HepG2 (cell line): ENCODE data around the gene RANBP17. TPM values are rescaled to one million over a fixed set of nuclear protein-coding genes. Genes with fewer than 3 reads are reported as not detected.

Experiments used
- ATAC-seq: fragments of 200-7000 bp; cut with Tn5 transposase; 3 replicates; pipeline ENCODE4 v1.9.1; 2020; ENCODE audit warnings: mild to moderate bottlenecking, moderate library complexity
- BruUV-seq: library from RNA; stranded (reverse); fragments of 400-500 nt; replicated peaks from 2 replicates; lab custom pipeline; 2021; lab: Mats Ljungman, UMichigan
- CTCF ChIA-PET: fragments of 300-600 bp; formaldehyde crosslinking; extraction: SDS; loops from one replicate; lab custom pipeline; 2021; ENCODE audit warnings: low total read pairs, inconsistent platforms, low intra/inter-chr PET ratio; lab: Yijun Ruan, JAX
- POLR2A ChIA-PET: fragments of 350-600 bp; sonication (Branson Sonifier 250); formaldehyde crosslinking; loops from one replicate; lab custom pipeline; 2020; ENCODE audit warnings: antibody characterized with exemption, inconsistent platforms; lab: Yijun Ruan, JAX
- DNase-seq: peaks from one replicate; pipeline ENCODE4 v3.0.0-alpha.2; 2015; ENCODE audit warnings: low spot score
- FAIRE-seq: peaks from 3 replicates; lab custom pipeline; 2011; peaks lifted over from hg19 to GRCh38; lab: Jason Lieb, UNC
- H2AFZ ChIP-seq: one replicate; pipeline ENCODE4 v1.6.1; 2011; ENCODE audit warnings: low read length, inconsistent platforms
- H3K27ac ChIP-seq: fragments of 300-600 bp; 3 replicates; pipeline ENCODE4 v1.8.0; 2011; ENCODE audit warnings: mixed run types, mild to moderate bottlenecking, mixed read lengths, low read length, inconsistent platforms; ENCODE audit not compliant: insufficient read depth; ENCODE audit errors: extremely low read length
- H3K27me3 ChIP-seq, 2 experiments: fragments of 200-600 bp in 1 of 2; 2 replicates in 1 of 2; 3 replicates in 1 of 2; pipeline versions ENCODE4 v1.6.0 to v1.8.0; 2011; ENCODE audit warnings: low read length in 2 of 2, mild to moderate bottlenecking in 2 of 2, moderate library complexity in 2 of 2, inconsistent platforms in 1 of 2; ENCODE audit not compliant: insufficient read depth in 2 of 2, control insufficient read depth in 1 of 2
- H3K36me3 ChIP-seq, 2 experiments: fragments of 200-600 bp in 1 of 2; replicated peaks in 1 of 2; 2 replicates in 1 of 2; 3 replicates in 1 of 2; pipeline versions ENCODE4 v1.5.1 to v1.8.0; 2011; ENCODE audit warnings: low read length in 2 of 2, inconsistent platforms in 1 of 2; ENCODE audit not compliant: insufficient read depth in 2 of 2, control insufficient read depth in 1 of 2
- H3K4me1 ChIP-seq: 2 replicates; pipeline ENCODE4 v1.5.1; 2012; ENCODE audit warnings: low read length, inconsistent platforms; ENCODE audit not compliant: insufficient read depth
- H3K4me2 ChIP-seq: 2 replicates; pipeline ENCODE4 v1.6.0; 2011; ENCODE audit warnings: low read depth, low read length, inconsistent platforms
- H3K4me3 ChIP-seq, 3 experiments: fragments of 200-600 bp in 1 of 3; sonication (generic), shearing (Covaris generic) in 1 of 3; replicated peaks in 1 of 3; 2 replicates each; pipeline ENCODE4 v1.5.1; 2011 to 2016; ENCODE audit warnings: low read length in 3 of 3, inconsistent platforms in 2 of 3, low read depth in 2 of 3, mild to moderate bottlenecking in 2 of 3, control low read depth in 1 of 3, mixed read lengths in 1 of 3; ENCODE audit not compliant: insufficient read depth in 1 of 3
- H3K79me2 ChIP-seq: one replicate; pipeline ENCODE4 v1.6.1; 2011; ENCODE audit warnings: low read length, inconsistent platforms; ENCODE audit not compliant: insufficient read depth
- H3K9ac ChIP-seq: 2 replicates; pipeline ENCODE4 v1.6.0; 2011; ENCODE audit warnings: mild to moderate bottlenecking, low read depth, low read length, inconsistent platforms; ENCODE audit not compliant: insufficient read depth
- H3K9me3 ChIP-seq: 2 replicates; pipeline ENCODE4 v1.5.1; 2012; ENCODE audit warnings: mild to moderate bottlenecking, low read length
- H4K20me1 ChIP-seq: 2 replicates; pipeline ENCODE4 v1.6.0; 2011; ENCODE audit warnings: inconsistent platforms, mild to moderate bottlenecking, low read length, moderate library complexity; ENCODE audit not compliant: insufficient read depth
- CTCF ChIP-seq: sonication (generic); formaldehyde crosslinking; IDR thresholded peaks from 2 replicates; pipeline ENCODE4 v1.5.0; 2020; ENCODE audit warnings: mild to moderate bottlenecking, missing genetic modification reagents, moderate library complexity
- HMG20B ChIP-seq: conservative IDR thresholded peaks from 2 replicates; pipeline ENCODE4 v1.6.1; 2016; ENCODE audit warnings: missing genetic modification reagents, missing compliant biosample characterization
- RAD21 ChIP-seq: fragments of 450-650 bp; formaldehyde crosslinking; IDR thresholded peaks from 2 replicates; pipeline ENCODE4 v1.5.0; 2020; ENCODE audit warnings: mild to moderate bottlenecking
- SKI ChIP-seq: fragments of 450-650 bp; IDR thresholded peaks from one replicate; pipeline ENCODE4 v1.6.1; 2018; ENCODE audit warnings: mild to moderate bottlenecking; ENCODE audit not compliant: partially characterized antibody
- SMC3 ChIP-seq: IDR thresholded peaks from 2 replicates; pipeline ENCODE4 v1.6.1; 2011; ENCODE audit warnings: low read length, improper control_type of control experiment
- STAG1 ChIP-seq: sonication (generic); formaldehyde crosslinking; IDR thresholded peaks from 2 replicates; pipeline ENCODE4 v1.4.0; 2020; ENCODE audit warnings: missing genetic modification reagents
- ZFP36L2 ChIP-seq: sonication (generic); formaldehyde crosslinking; IDR thresholded peaks from 2 replicates; pipeline ENCODE4 v1.4.0; 2020; ENCODE audit warnings: missing genetic modification reagents
- WGBS: methylation state at CpG from one replicate; pipeline ENCODE4 v1.1.6; 2017; ENCODE audit warnings: low lambda C conversion rate; 5-methylcytosine and 5-hydroxymethylcytosine counted together
- in situ Hi-C: cut with HindIII; loops from 2 replicates; pipeline ENCODE4 v1.10.0; 2017; ENCODE audit warnings: low pct_unique_long_range_greater_than_20kb; ENCODE audit not compliant: extremely low pct_ligation_motif_present
- intact Hi-C: fragments of 100-400 bp; cut with micrococcal nuclease; formaldehyde crosslinking; loops from one replicate; pipeline ENCODE4 v1.10.0; 2022; ENCODE audit not compliant: unreplicated experiment
- polyA plus RNA-seq, 8 experiments: library from polyadenylated mRNA; depleted of rRNA in 3 of 8; stranded (reverse) in 7 of 8; unstranded in 1 of 8; fragments of >200 nt; fragmentation: Illumina TruSeq in 4 of 8; extraction: Trizol in 4 of 8; gene quantifications; 2 replicates each; pipeline versions ENCODE4 v1.2.1 to v1.2.3, GENCODE V29; 2011 to 2016; ENCODE audit warnings: low read depth in 4 of 8, missing spikeins in 1 of 8, mixed read lengths in 1 of 8; ENCODE audit not compliant: insufficient read depth in 1 of 8
- total RNA-seq, 5 experiments: library from RNA; depleted of rRNA; stranded (reverse); fragments of >200 nt; fragmentation: Illumina TruSeq; extraction: Trizol; gene quantifications; 2 replicates each; pipeline ENCODE4 v1.2.3, GENCODE V29; 2016; ENCODE audit warnings: low read depth in 1 of 5
- TF ChIP-seq, protein P1 (sequence below): sonication (generic); formaldehyde crosslinking; IDR thresholded peaks from 2 replicates; pipeline ENCODE4 v1.4.0; 2020; ENCODE audit warnings: missing genetic modification reagents

Gene RANBP17
- total and polyA plus RNA-seq, 2 of the 13 experiments (the other 11 are each of a cell fraction or from before 2014, with no cell fraction given), result not detected

DNA sequence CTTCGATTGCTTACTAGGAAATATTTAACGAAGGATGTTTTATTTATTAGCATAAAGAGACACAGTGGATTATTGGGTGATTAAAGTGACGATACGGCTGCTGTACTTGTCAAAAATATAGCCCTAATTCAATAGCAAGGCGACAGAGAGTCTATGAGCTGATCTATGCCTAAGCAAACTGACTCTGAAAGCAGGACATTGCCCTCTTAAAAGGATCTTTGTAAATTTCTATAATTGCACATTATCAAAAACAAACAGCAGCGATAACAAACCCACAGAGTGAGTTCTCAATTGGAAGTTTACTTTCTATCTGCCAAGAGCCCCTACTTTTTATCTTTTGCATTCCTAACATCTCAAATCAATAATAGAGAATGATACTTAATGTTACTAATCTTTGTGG, 478.7 kb downstream of the RANBP17 start:
- H3K4me2 ChIP-seq, result no peak overlapping the region
- no peaks in the 10 kb centered on the region for H3K9me3 ChIP-seq
- no peak for TF ChIP-seq HMG20B (CRISPR knock-in tag)
- H3K4me3 ChIP-seq, result no peak overlapping the region
- no peaks in the 10 kb centered on the region for H3K4me1 ChIP-seq
- H3K79me2 ChIP-seq, result no peaks in the 10 kb centered on the region
- ChIA-PET CTCF (interaction anchor here (1.3 kb wide), 1 partner anchor 133 kb away, joined by 3 read pairs; no protein-coding TSS in a partner anchor), POLR2A (no interaction called here)
- H3K36me3 ChIP-seq, result no peaks in the 10 kb centered on the region
- H3K27ac ChIP-seq, result no peak overlapping the region
- H4K20me1 ChIP-seq, result no peaks in the 10 kb centered on the region
- intact Hi-C loops (loop anchor here (10.0 kb wide), 1 partner anchor 356 kb away; no protein-coding TSS in a partner anchor), in situ Hi-C loops (loop anchor here (10.0 kb wide), 1 partner anchor 596 kb away; no protein-coding TSS in a partner anchor)
- H3K27me3 ChIP-seq, result peaks cover 2 to 26% of the 10 kb centered on the region in 2 experiments; a peak in 4 of 5 replicates
- BruUV-seq, result no TSS peak
- H3K9ac ChIP-seq, result no peak overlapping the region
- ATAC-seq, result no peak
- DNase-seq, result peak; percentile 5
- no peak for FAIRE-seq
- no peak overlapping the region for H2AFZ ChIP-seq
- WGBS, result 0% methylated on average over 6 of the region's 6 CpGs

DNA sequence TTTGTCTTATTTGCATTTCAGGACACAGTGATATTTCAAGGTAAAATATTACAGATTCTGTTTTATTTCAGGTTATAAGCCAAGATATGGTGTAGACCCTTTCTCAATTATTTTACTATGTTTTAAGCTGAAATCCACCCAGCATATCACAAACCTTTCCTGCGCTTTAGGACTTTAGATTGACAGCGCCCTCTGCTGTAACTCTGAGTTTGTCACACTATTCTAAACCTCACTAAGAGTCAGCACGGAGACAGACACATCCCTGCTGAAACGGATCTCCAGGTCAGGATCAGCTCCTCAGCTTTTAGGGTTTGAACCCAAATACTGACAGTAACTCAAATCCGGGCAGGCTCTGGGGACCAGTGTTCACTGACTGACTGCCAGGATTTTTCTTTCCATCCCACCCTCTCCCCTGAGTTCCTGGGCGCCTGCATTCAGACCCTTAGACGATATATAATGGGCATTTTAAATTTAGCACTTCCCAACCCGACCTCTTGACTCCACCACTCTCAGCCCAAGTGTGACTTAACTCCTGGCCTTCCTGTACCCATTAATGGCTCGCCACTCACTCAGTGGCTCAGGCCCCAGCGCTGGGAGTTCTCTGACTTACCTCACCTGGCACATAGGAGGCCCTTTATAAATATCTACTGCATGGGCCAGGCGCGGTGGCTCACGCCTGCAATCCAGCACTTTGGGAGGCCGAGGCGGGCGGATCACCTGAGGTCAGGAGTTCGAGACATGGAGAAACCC, 480.7 kb downstream of the RANBP17 start:
- in situ Hi-C loops, result loop anchor here (10.0 kb wide), 1 partner anchor 598 kb away; no protein-coding TSS in a partner anchor
- WGBS, result 28% methylated on average over 16 of the region's 17 CpGs
- H3K4me3 ChIP-seq, result no peak overlapping the region
- ATAC-seq (peak; percentile 98), FAIRE-seq (peak; percentile 71)
- no peaks in the 10 kb centered on the region for H3K79me2 ChIP-seq
- no peaks in the 10 kb centered on the region for H4K20me1 ChIP-seq
- intact Hi-C loops, result loop anchor here (1.0 to 10.0 kb wide), 3 partner anchors 69 to 358 kb away; no protein-coding TSS in a partner anchor
- ChIA-PET POLR2A (no interaction called here), CTCF (interaction anchor here (1.4 kb wide), 1 partner anchor 135 kb away, joined by 14 read pairs; no protein-coding TSS in a partner anchor)
- no peak overlapping the region for H3K9ac ChIP-seq
- H3K27ac ChIP-seq, result no peak overlapping the region
- peaks cover 0 to 6% of the 10 kb centered on the region in 2 experiments; a peak in 2 of 5 replicates for H3K27me3 ChIP-seq
- no peak overlapping the region for H3K4me2 ChIP-seq
- no peaks in the 10 kb centered on the region for H3K4me1 ChIP-seq
- H3K36me3 ChIP-seq, result no peaks in the 10 kb centered on the region
- BruUV-seq, result no TSS peak
- TF ChIP-seq CTCF (peak; percentile 76), SKI (no peak), ZFP36L2 (no peak), SMC3 (peak; percentile 73; the same call in 1 of the 2 replicates), STAG1 (CRISPR knock-in tag) (peak; percentile 70), RAD21 (CRISPR knock-in tag) (peak; percentile 40; the same call in 1 of the 2 replicates)
- TF ChIP-seq, protein P1, sequence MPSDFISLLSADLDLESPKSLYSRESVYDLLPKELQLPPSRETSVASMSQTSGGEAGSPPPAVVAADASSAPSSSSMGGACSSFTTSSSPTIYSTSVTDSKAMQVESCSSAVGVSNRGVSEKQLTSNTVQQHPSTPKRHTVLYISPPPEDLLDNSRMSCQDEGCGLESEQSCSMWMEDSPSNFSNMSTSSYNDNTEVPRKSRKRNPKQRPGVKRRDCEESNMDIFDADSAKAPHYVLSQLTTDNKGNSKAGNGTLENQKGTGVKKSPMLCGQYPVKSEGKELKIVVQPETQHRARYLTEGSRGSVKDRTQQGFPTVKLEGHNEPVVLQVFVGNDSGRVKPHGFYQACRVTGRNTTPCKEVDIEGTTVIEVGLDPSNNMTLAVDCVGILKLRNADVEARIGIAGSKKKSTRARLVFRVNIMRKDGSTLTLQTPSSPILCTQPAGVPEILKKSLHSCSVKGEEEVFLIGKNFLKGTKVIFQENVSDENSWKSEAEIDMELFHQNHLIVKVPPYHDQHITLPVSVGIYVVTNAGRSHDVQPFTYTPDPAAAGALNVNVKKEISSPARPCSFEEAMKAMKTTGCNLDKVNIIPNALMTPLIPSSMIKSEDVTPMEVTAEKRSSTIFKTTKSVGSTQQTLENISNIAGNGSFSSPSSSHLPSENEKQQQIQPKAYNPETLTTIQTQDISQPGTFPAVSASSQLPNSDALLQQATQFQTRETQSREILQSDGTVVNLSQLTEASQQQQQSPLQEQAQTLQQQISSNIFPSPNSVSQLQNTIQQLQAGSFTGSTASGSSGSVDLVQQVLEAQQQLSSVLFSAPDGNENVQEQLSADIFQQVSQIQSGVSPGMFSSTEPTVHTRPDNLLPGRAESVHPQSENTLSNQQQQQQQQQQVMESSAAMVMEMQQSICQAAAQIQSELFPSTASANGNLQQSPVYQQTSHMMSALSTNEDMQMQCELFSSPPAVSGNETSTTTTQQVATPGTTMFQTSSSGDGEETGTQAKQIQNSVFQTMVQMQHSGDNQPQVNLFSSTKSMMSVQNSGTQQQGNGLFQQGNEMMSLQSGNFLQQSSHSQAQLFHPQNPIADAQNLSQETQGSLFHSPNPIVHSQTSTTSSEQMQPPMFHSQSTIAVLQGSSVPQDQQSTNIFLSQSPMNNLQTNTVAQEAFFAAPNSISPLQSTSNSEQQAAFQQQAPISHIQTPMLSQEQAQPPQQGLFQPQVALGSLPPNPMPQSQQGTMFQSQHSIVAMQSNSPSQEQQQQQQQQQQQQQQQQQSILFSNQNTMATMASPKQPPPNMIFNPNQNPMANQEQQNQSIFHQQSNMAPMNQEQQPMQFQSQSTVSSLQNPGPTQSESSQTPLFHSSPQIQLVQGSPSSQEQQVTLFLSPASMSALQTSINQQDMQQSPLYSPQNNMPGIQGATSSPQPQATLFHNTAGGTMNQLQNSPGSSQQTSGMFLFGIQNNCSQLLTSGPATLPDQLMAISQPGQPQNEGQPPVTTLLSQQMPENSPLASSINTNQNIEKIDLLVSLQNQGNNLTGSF, result no peak
- TF ChIP-seq, all 625 proteins: peak for 4
- Histone ChIP-seq H3K9me3 (no peaks in the 10 kb centered on the region), H2AFZ (no peak overlapping the region)
- peak; percentile 52 for DNase-seq
